DMS53 treated with DMSO at 0.1 percent for 48 hours (cell line): ENCODE measurements around the gene MROH8.
"Not testable (repeated sequence)": the region's sequence is repeated elsewhere in the genome, so short reads cannot be mapped to it uniquely, and the experiment has no call there.

ENCODE experiments used
- DNase-seq: peaks from one replicate; lab custom pipeline; 2025; ENCODE audit not compliant: unreplicated experiment; lab: John Stamatoyannopoulos, UW

Gene MROH8

DNA sequence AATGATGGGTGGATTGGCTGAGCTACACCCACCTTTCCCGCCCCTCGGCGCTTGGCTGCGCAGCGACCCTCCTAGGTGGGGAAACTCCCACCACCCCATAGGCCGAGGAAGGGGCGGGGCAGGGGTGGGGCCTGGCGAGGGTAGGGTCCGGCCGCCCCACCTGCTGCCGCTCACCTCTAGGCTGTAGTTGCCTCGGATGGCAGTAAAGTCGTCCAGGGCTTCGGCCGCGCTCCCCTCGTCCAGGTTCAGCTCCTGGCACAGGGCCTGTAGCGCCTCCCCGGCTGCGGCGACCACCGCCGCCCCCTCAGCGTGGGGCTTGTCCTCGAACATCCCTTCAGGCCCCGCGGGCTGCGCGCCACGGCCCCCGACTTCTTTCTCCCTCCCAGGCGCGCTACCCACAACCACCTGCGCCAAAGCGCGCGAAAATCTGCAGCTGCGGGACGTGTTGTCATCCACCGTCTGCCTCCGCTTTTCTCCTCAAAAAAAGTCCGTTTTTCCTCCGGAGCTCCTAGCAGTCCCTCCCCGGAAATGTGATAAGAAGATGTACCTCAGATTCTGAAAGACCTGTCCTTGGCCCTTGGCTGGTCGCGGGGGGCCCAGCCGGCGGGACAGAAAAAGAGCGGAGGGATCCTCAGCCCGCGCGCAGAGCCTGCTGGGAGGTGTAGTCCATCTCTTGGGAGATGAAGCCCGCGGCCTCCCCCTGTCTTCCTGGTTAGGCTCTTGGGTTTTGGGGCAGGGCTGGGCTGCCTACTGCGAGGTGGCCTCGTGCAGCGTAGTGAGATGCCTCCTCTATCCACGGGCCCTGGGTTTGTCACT is 83.5 kb downstream of the MROH8 start, which contains the start of gene RBL1:
Gene RBL1 (minus strand): TSS at position 399 of the 816 bp plus-strand sequence. CDS start 69 bp downstream, at position 330.
- peak; percentile 74 for DNase-seq

DNA sequence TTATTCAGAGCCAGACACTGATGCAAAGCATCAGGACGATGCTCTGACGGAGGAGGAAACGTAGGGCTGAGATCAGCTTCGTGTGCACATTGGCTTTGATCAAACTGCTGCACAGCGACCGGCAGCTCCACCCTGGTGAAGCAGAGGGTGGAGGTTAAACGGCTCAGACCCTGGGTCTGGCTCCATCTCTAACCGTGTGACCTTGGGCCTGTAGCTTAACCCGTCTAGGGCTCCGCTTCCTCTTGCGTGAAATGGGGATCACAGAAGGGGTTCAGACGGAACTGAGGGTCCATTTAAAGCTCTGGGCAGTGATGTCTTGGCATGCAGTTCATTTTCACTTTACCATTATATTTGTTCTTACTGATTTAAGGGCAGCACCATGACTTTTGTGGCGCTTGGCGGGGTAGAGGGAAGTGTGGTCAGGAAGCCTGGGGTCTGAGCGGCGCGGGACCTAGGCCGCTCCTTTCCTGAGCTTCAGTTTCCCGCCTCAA is 84.2 kb downstream of the MROH8 start:
- no peak for DNase-seq

DNA sequence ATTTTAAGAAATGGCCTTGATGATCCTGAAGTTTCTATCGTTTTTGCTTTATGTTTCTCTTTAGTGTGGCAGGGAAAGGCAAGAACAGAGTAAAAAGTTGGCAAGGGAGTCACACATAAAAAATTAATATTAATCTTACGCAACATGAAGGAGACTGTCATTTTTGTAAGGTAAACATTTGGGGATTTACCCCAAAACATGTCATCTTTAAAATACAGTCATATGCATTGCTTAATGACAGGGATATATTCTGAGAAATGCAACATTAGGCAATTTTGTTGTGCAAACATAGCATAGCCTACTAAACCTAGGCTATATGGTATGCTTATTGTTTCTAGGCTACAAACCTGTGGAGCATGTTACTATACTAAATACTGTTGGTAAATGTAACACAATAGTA is 88.9 kb downstream of the MROH8 start:
- no peak for DNase-seq

DNA sequence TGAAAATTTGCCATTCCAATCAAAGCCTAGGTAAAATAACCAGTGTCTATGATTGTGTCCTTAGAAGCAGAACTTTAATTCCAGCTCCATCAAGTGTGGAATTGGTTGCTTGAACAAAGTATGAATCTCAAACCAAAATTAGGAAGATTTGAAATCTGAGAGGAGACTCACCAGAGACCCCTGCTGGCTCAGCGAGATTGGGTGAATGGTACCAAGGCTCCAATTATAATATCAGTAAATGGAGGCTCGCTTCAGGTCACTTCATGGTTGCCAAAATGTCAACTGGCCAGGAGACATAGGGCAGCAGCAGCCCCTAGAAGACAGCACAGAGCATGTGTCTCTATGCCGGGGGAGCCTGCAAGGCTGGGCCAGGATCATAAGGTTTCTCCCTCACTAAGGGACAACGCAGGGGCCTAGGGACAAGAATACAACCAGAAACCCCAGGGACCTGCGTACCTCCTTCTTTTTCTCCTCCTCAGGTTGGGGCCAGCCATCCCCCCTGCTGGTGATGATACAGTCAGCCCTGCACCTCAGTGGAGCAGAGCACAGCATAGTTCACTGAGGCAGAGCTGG is 97.5 kb downstream of the MROH8 start:
- no peak for DNase-seq

DNA sequence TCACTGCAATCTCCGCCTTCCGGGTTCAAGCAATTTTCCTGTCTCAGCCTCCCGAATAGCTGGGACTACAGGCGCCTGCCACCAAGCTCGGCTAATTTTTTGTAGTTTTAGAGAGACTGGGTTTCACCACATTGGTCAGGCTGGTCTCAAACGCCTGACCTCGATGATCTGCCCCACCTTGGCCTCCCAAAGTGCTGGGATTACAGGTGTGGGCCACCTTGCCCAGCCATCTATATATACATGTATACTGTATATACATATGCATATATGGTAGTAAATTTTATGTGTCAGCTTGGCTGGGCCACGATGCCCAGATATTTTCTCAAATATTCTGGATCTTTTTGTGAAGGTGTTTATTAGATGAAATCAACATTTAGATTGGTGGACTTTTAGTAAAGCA is 102.3 kb downstream of the MROH8 start:
- DNase-seq: no peak

DNA sequence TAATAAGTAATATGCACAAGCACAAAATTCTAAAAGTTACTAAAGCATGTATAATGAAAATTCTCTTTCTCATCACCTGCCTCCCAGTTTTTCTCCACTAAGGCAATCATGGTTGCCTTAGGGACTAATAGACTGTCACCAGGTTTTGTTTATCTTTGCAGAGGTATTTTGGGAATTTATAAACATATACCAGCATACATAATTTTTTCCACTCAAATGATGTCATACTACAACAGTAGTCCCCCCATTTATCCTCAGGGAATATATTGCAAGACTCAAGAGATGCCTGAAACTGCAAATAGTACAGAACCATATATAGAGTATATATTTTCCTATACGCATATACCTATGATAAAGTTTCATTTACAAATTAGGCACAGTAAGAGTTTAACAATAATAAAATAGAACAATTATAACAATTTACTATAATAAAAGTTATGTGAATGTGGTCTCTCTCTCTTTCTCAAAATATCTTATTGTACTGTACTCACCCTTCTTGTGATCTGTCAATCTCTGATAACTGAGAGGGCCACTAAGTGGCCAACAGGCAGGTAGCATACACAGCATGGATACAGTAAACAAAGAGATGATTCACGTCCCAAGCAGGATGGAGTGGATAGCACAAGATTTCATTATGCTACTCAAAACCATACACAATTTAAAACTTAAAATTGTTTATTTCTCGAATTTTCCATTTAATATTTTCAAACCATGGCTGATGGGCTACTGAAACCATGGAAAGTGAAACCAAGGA is 103.2 kb downstream of the MROH8 start:
- DNase-seq: no peak

DNA sequence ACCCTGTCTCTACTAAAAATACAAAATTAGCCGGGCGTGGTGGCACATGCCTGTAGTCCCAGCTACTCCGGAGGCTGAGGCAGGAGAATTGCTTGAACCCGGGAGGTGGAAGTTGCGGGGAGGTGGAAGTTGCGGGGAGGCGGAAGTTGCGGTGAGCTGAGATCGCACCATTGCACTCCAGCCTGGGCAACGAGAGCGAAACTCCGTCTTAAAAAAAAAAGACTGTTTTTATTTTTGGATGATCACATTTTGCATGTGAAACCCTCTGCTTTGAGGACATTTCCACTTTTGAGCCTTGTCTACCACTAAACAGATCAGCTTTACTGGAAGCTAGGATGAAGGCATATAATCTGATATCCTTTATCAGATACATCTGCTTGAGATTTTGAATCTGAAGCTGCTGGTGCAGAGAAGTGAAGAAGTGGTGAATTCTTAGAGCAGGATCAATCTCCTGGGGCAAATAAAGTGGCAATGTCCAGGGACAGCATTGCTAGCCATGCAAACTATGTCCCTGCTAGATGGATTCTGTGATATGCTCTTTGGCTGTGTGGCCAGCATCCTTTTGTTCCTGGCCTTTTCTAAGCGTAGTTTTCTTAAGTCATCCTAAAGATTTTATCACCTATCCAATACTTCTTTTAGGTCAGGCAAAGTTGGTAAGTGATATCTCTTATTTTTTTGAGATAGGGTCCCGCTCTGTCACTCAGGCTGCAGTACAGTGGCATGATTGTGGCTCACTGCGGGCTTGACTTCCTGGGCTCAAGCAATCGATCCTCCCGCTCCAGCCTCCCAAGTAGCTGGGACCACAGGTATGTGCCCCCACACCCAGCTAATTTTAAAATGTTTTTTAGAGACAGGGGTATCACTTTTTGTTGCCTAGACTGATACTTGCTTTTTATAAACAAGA is 106.8 kb downstream of the MROH8 start:
- no peak for DNase-seq

DNA sequence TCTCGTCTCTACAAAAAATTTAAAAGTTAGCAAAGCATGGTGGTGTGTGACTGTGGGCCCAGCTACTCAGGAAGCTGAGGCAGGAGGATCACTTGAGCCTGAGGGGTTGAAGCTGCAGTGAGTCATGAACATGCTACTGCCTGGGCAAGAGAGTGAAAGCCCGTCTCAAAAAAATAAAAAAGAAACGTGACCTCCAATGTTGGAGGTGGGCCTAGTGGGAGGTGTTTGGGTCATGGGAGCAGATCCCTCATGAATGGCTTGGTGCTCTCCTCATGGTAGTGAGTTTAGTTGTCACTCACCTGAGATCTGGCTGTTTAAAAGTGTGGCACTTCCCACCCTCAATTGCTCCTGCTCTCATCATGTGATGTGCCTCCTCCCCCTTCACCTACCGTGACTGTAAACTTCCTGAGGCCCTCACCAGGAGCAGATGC is 107.9 kb downstream of the MROH8 start:
- DNase-seq: no peak

DNA sequence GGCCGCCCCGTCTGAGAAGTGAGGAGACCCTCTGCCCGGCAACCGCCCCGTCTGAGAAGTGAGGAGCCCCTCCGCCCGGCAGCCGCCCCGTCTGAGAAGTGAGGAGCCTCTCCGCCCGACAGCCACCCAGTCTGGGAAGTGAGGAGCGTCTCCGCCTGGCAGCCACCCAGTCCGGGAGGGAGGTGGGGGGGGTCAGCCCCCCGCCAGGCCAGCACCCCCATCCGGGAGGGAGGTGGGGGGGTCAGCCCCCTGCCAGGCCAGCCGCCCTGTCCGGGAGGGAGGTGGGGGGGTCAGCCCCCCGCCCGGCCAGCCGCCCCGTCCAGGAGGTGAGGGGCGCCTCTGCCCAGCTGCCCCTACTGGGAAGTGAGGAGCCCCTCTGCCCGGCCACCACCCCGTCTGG is 109.8 kb downstream of the MROH8 start:
- DNase-seq: not testable (repeated sequence)

DNA sequence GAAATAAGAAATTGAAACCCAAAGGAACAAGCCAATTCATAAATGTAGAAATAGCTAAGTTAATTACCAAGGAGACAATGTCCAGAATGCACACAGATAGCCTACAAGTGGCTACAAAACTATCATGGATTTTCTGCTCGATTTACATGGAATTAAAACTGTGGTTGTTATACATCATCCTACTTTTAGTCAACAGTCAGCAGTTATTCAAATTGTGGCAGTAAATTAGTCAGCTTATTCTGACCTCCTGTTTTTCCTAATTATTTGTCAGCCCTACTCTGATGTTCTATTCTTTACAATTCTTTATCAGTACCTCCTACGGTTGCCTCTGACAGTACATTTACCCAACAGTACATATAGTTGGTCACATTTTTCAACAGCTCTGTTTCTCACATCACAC is 113.2 kb downstream of the MROH8 start:
- no peak for DNase-seq

DNA sequence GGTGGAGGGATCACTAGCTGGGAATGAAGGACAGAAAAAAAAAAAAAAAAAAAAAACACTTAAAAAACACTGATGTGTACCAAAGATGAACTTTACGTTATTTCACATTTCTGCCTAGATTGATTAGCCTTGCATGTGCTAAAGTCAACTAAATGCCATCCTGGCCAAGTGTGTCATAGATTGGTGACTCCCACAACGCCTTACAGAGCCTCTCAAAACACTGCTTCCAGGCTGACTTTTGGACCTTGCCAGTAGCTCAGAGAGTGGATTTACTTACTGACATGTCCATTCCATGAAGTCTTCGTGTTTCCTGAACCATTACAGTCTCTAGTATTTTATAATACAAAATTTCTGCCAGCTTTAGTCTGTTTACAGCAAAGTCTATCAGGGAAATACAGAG is 124.1 kb downstream of the MROH8 start:
- no peak for DNase-seq

DNA sequence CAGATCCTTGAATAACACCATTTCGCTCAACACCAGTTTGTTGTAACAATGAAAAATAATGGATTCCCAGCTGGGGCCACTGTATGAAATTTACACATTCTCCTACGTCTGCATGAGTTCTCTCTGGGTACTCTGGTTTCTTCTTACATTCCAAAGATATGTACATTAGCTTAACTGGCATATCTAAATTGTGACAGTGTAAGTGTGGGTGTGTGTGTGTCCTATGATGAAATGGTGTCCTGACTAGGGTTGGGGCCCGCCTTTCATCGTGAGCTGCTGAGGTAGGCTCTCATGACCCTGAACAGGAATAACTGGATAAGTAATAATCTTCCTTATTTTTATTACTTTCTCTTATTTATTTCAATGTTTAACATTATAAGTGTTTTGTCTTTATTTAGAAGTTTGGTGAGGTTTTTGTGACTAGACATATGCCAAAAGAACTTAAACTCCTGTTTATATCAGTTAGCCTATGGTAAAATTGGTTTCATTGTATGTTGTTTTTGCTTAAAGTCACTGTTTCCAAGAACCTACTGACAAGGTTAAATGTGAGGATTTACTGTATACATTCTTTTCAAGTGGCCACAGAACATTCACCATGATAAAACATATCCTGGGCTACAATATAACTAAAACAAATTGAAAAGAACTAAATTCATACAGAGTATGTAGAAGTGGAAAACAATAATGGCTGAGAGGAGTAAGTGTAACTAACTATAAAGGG is 126.0 kb downstream of the MROH8 start:
- no peak for DNase-seq
